Stimulated activated naive B cell treated with anti-CD40 and anti-IgM and Interleukin-4, amounts not matched to agents 10 μg/mL and 1 μg/mL and 100 μg/mL, for 72 hours (primary cell): ENCODE data around the gene WT1.
"Not testable (repeated sequence)": the region's sequence is repeated elsewhere in the genome, so short reads cannot be mapped to it uniquely, and the experiment has no call there.

Experiments used
- ATAC-seq, 2 donors: fragments of 150-1000 bp; cut with Tn5 transposase; replicated peaks; 2 replicates each; pipeline ENCODE4 v1.10.0; 2021; ENCODE audit warnings: moderate library complexity in 1 of 2
- DNase-seq: peaks from one replicate; pipeline ENCODE4 v3.0.0; 2021
- H3K27ac Mint-ChIP-seq: one replicate; pipeline ENCODE4 v1.8.0; 2022; ENCODE audit warnings: mild to moderate bottlenecking, mixed read lengths
- H3K27me3 Mint-ChIP-seq, 2 donors: one replicate each; pipeline ENCODE4 v1.8.0; 2022; ENCODE audit warnings: mixed read lengths in 2 of 2
- H3K36me3 Mint-ChIP-seq, 2 donors: one replicate each; pipeline ENCODE4 v1.8.0; 2022; ENCODE audit warnings: mixed read lengths in 2 of 2, mild to moderate bottlenecking in 1 of 2
- H3K4me1 Mint-ChIP-seq, 2 donors: one replicate each; pipeline ENCODE4 v1.8.0; 2022; ENCODE audit warnings: mixed read lengths in 2 of 2, mild to moderate bottlenecking in 1 of 2
- H3K4me3 Mint-ChIP-seq, 2 donors: one replicate each; pipeline ENCODE4 v1.8.0; 2022; ENCODE audit warnings: mild to moderate bottlenecking in 2 of 2, mixed read lengths in 2 of 2, moderate library complexity in 1 of 2
- H3K9me3 Mint-ChIP-seq, 2 donors: one replicate each; pipeline ENCODE4 v1.8.0; 2022; ENCODE audit warnings: mixed read lengths in 2 of 2, mild to moderate bottlenecking in 1 of 2

The WT1 gene

DNA sequence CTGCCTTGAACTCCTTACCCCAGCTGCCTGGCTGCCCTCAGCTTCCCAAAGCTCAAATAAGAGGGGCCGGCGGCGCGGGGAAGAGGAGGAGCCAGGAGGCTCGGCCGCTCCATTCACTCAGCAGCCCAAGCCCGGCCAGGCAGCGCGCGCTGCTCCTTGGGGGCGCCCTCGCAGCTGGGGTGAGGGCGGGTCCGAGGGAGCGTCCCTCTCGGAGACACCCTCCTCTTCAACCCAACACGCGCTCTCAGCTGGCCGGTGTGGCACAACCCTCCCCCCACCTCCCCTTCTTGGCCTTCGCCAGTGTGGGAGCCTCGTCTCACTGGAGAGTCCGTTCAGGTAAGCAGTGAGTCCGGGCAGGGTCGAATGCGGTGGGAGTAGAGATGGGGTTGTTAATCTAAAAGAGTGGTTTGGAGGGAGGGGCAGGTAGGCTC lies at the start of gene WT1:
Gene WT1 (minus strand): TSS at position 29 of the 431 bp plus-strand sequence.
- H3K9me3 Mint-ChIP-seq, result no peaks in the 10 kb centered on the region
- peaks cover 0 to 4% of the 10 kb centered on the region in 2 donors for H3K36me3 Mint-ChIP-seq
- no peak for DNase-seq
- H3K27ac Mint-ChIP-seq, result peak within 1 kb of the TSS; percentile 92
- H3K4me3 Mint-ChIP-seq, result peak within 1 kb of the TSS; percentile 66 to 69
- H3K27me3 Mint-ChIP-seq, result peaks cover 76 to 91% of the 10 kb centered on the region in 2 donors
- ATAC-seq, result no peak
- H3K4me1 Mint-ChIP-seq, result peaks cover 18 to 60% of the 10 kb centered on the region in 2 donors

GRCh38 chr11:32479291-32479690 lies 44.0 kb upstream of the WT1 start:
- H3K9me3 Mint-ChIP-seq, result no peaks in the 10 kb centered on the region
- H3K4me3 Mint-ChIP-seq, result no peak overlapping the region
- no peaks in the 10 kb centered on the region for H3K36me3 Mint-ChIP-seq
- ATAC-seq (no peak), DNase-seq (no peak)
- no peaks in the 10 kb centered on the region for H3K4me1 Mint-ChIP-seq
- peaks cover 0 to 9% of the 10 kb centered on the region in 2 donors for H3K27me3 Mint-ChIP-seq
- no peak overlapping the region for H3K27ac Mint-ChIP-seq

DNA sequence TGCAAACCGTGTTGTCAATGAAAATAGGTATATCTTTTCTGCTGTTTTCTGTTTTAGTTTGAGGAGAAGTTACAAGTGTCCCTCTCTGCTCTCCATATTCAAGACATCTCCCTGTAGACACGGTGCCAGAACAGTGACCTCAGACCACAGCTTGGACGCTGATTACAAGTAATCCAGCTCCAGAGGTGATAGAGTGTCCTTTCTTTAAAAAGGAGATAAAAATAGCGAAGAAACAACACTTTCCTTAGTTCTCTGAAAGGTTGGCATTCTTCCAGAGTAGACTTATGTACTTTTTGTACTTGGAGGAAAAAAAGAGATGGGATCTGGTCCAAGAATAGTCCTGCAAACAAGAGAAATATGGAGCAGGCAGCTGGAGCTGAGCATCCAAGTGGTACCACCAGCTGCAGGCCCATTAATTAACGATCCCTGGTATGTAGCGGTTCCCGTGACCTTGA lies 43.0 kb upstream of the WT1 start:
- peaks cover 0 to 9% of the 10 kb centered on the region in 2 donors for H3K27me3 Mint-ChIP-seq
- no peaks in the 10 kb centered on the region for H3K36me3 Mint-ChIP-seq
- H3K27ac Mint-ChIP-seq, result no peak overlapping the region
- ATAC-seq, result no peak
- no peaks in the 10 kb centered on the region for H3K9me3 Mint-ChIP-seq
- DNase-seq, result no peak
- no peaks in the 10 kb centered on the region for H3K4me1 Mint-ChIP-seq
- no peak overlapping the region for H3K4me3 Mint-ChIP-seq

- no peak overlapping the region for H3K27ac Mint-ChIP-seq
- H3K4me1 Mint-ChIP-seq, result no peaks in the 10 kb centered on the region
Observed at GRCh38 chr11:32473282-32473909, 38.1 kb upstream of the WT1 start.

GRCh38 chr11:32472226-32472625 lies 36.9 kb upstream of the WT1 start:
- Mint-ChIP-seq H3K4me1 (no peaks in the 10 kb centered on the region), H3K4me3 (no peak overlapping the region), H3K9me3 (no peaks in the 10 kb centered on the region), H3K27me3 (peaks cover 3 to 5% of the 10 kb centered on the region in 2 donors), H3K36me3 (no peaks in the 10 kb centered on the region), H3K27ac (no peak overlapping the region)
- ATAC-seq (no peak), DNase-seq (no peak)

More at GRCh38 chr11:32473282-32473909, 38.1 kb upstream of the WT1 start:
- H3K4me3 Mint-ChIP-seq, result no peak overlapping the region
- no peaks in the 10 kb centered on the region for H3K9me3 Mint-ChIP-seq
- H3K36me3 Mint-ChIP-seq, result no peaks in the 10 kb centered on the region
- peaks cover 3 to 5% of the 10 kb centered on the region in 2 donors for H3K27me3 Mint-ChIP-seq
- ATAC-seq (no peak), DNase-seq (no peak)

GRCh38 chr11:32471544-32471943 lies 36.2 kb upstream of the WT1 start:
- H3K4me1 Mint-ChIP-seq, DNase-seq, H3K27ac Mint-ChIP-seq, ATAC-seq, H3K4me3 Mint-ChIP-seq, H3K36me3 Mint-ChIP-seq, H3K9me3 Mint-ChIP-seq, H3K27me3 Mint-ChIP-seq: not testable (repeated sequence)

- H3K9me3 Mint-ChIP-seq, result no peaks in the 10 kb centered on the region
- no peaks in the 10 kb centered on the region for H3K4me1 Mint-ChIP-seq
- H3K27me3 Mint-ChIP-seq, result peaks cover 3 to 5% of the 10 kb centered on the region in 2 donors
- DNase-seq (no peak), ATAC-seq (no peak)
- no peak overlapping the region for H3K27ac Mint-ChIP-seq
- no peaks in the 10 kb centered on the region for H3K36me3 Mint-ChIP-seq
- no peak overlapping the region for H3K4me3 Mint-ChIP-seq
Observed at GRCh38 chr11:32469791-32470190, 34.5 kb upstream of the WT1 start.

GRCh38 chr11:32466279-32466915 lies 31.1 kb upstream of the WT1 start:
- H3K9me3 Mint-ChIP-seq, result no peaks in the 10 kb centered on the region
- no peaks in the 10 kb centered on the region for H3K4me1 Mint-ChIP-seq
- H3K36me3 Mint-ChIP-seq, result no peaks in the 10 kb centered on the region
- H3K27me3 Mint-ChIP-seq, result peaks cover 3 to 5% of the 10 kb centered on the region in 2 donors
- ATAC-seq (no peak), DNase-seq (no peak)
- no peak overlapping the region for H3K4me3 Mint-ChIP-seq
- no peak overlapping the region for H3K27ac Mint-ChIP-seq

DNA sequence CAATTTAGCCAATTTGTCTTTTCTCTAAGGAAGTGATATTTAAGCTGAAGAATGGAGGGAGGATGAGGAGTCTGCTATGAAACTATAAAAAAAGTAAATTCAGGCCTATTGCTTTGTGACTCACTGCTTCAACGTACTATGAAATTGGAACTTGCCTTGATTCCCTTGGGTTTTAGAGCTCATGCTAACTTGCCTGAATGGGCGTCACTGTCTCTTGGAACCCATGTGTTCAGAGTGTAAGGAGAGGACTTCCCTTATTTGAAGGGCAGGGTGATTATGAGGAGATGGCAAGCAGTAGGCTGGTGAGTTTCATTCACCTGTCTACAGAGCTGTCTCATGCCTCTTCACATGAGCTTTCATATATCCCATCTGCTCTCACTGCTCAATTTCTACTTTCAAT lies 28.7 kb upstream of the WT1 start:
- H3K4me1 Mint-ChIP-seq, result no peaks in the 10 kb centered on the region
- no peaks in the 10 kb centered on the region for H3K9me3 Mint-ChIP-seq
- H3K4me3 Mint-ChIP-seq, result no peak overlapping the region
- no peaks in the 10 kb centered on the region for H3K36me3 Mint-ChIP-seq
- H3K27me3 Mint-ChIP-seq, result no peaks in the 10 kb centered on the region
- peak; percentile 87 to 94 for ATAC-seq
- H3K27ac Mint-ChIP-seq, result no peak overlapping the region
- no peak for DNase-seq

DNA sequence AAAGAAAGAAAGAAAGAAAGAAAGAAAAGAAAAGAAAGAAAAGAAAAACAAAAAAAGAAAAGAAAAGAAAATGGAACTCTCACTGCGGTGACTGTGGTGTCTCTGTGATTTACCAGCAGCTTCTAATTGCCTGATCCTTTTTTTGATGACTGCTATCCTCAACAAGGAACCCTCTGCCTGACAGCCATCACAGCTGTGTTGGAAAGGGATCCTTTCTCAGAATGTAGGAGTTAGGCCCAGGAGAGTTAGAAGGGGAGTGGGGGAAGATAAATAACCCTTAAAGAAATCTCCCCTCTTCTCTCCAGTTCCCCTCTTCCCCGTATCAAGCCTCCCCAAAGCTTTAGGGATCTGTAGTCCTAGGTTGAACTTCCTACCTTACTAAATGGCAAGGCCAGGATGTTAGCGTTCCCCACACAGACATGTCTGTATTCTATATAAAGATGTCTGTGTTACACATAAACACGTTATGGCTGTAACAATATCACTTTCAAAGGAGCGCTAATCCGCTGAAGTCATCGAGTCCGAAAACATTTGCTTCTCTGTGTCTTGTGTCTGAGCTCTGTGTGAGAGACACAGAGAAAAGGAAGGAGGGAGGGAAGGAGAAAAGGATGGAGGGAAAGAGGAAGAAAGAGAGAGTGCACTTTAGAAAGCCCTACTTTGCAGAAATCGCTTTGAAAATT lies 26.8 kb upstream of the WT1 start:
- Mint-ChIP-seq H3K4me3 (no peak overlapping the region), H3K27me3 (no peaks in the 10 kb centered on the region), H3K27ac (no peak overlapping the region), H3K36me3 (no peaks in the 10 kb centered on the region), H3K4me1 (no peaks in the 10 kb centered on the region), H3K9me3 (no peaks in the 10 kb centered on the region)
- DNase-seq, result no peak
- no peak for ATAC-seq

DNA sequence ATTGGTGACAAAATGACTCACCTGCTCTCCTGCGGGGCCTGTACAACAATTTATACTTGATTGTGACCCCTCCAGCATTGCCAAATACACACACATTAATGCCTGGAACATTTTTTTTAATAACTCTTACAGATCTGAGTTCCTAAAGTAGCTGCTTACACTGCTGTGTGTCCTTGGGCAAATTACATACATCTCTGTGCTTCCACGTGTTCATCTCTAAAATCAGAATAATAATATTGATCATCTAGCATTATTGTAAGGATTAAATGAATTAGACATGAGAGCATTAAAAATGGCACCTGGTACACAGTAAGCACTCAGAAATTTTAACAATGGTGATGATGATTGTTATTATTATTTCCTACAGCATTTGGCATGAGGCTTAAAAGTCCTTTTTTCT lies 21.5 kb upstream of the WT1 start:
- H3K4me3 Mint-ChIP-seq, result no peak overlapping the region
- H3K27me3 Mint-ChIP-seq, result peaks cover 0 to under 1% of the 10 kb centered on the region in 2 donors
- H3K4me1 Mint-ChIP-seq, result no peaks in the 10 kb centered on the region
- no peaks in the 10 kb centered on the region for H3K36me3 Mint-ChIP-seq
- H3K27ac Mint-ChIP-seq, result no peak overlapping the region
- no peaks in the 10 kb centered on the region for H3K9me3 Mint-ChIP-seq
- ATAC-seq (no peak), DNase-seq (no peak)

DNA sequence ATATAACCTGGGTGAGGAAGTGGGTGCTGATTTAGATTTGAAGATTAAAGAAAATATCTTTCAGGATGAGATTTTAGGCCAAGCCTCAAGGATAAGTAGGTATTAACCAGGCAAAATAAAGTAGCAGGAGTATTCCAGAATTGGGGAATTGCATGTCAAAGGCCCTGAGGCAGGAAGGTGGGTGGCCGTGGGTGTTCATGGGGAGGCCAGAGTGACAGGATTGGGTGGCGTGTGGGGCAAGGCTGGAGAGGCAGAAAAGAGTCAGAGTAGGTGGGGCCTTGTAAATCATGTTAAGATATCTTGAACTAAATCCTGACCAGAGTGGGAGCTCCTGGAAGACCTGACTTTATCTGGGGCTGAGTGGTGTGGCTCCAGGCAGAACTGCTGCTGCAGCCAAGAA lies 19.7 kb upstream of the WT1 start:
- Mint-ChIP-seq H3K27ac (no peak overlapping the region), H3K4me1 (no peaks in the 10 kb centered on the region), H3K4me3 (no peak overlapping the region), H3K9me3 (no peaks in the 10 kb centered on the region), H3K27me3 (peaks cover 0 to 9% of the 10 kb centered on the region in 2 donors), H3K36me3 (no peaks in the 10 kb centered on the region)
- DNase-seq (no peak), ATAC-seq (no peak)

DNA sequence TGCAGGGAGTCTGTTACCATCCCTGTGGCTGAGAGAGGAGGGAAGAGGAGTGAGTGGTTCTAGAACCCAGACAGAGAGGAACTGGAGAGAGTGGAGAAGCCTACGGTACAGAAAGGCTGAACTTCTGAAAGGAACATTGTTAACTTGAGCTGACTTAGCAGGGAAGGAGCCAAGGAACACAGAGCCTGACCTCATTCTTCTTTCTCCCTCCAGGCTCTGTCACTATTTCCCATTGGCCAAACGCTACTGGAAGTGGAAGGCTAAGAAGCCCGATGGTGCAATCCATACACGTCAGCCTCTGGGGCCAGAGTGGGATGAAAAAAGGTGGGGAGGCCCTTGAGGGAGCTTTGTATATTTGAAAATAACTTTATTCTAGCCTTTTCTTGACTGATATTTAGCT lies 16.5 kb upstream of the WT1 start:
- Mint-ChIP-seq H3K4me1 (no peaks in the 10 kb centered on the region), H3K27me3 (peaks cover 0 to 19% of the 10 kb centered on the region in 2 donors), H3K36me3 (no peaks in the 10 kb centered on the region), H3K9me3 (no peaks in the 10 kb centered on the region), H3K27ac (no peak overlapping the region), H3K4me3 (no peak overlapping the region)
- DNase-seq (no peak), ATAC-seq (no peak)

DNA sequence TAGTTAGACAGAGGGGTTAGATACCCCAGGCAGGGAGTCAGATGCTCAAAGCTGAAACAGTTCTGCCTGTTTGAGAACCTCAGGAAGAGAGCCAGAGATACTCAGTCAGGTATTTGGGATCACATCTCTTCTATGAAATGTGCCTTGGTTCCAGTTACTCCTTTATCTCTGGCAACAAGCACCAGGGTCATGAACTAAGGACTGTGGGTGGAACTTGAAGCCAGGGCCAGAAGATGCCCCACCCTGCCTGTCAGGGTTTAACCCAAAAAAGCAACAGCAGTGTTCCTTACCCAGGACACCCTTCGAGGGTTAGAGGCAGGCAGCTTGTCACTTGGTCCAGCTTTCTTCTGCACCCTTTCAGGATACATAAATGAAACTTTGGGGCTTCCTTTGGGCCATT lies 15.0 kb upstream of the WT1 start:
- Mint-ChIP-seq H3K9me3 (no peaks in the 10 kb centered on the region), H3K4me1 (no peaks in the 10 kb centered on the region), H3K27ac (no peak overlapping the region), H3K4me3 (no peak overlapping the region), H3K27me3 (peaks cover 7 to 25% of the 10 kb centered on the region in 2 donors), H3K36me3 (no peaks in the 10 kb centered on the region)
- no peak for ATAC-seq
- no peak for DNase-seq

DNA sequence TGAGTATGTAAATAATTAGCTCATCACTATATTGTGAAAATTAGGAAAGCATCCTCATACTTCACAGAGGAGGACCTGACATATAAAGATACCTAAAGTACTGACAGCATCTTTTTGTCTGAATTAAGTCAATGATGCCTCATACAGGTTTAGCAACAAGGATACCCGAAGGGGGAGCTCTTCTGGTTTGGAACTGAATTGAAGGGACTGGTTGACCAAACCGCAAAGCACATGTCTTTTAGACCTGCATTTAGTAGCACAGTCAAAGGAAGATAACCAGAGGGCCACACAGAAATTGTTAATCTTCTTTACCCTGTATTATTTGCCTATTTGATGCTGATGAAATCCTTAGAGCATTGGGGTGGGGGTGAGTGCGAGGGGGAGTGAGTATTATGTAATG lies 12.9 kb upstream of the WT1 start:
- DNase-seq, result no peak
- H3K27ac Mint-ChIP-seq, result no peak overlapping the region
- no peaks in the 10 kb centered on the region for H3K9me3 Mint-ChIP-seq
- no peaks in the 10 kb centered on the region for H3K36me3 Mint-ChIP-seq
- H3K4me1 Mint-ChIP-seq, result no peaks in the 10 kb centered on the region
- no peak for ATAC-seq
- H3K27me3 Mint-ChIP-seq, result peaks cover 7 to 31% of the 10 kb centered on the region in 2 donors
- H3K4me3 Mint-ChIP-seq, result no peak overlapping the region
